ENCODE measurements around the gene LRRC4B.
"Not testable (repeated sequence)": the region's sequence is repeated elsewhere in the genome, so short reads cannot be mapped to it uniquely, and the experiment has no call there.

The LRRC4B gene

GRCh38 chr19:50581795-50582660 lies 13.8 kb upstream of the LRRC4B start:
- not testable (repeated sequence) for H3K9me3 Mint-ChIP-seq; DNase-seq (ENCODE audit: low spot score in 2 of 2); H3K4me1 Mint-ChIP-seq; H3K4me3 Mint-ChIP-seq; ATAC-seq; H3K36me3 Mint-ChIP-seq; H3K27ac Mint-ChIP-seq

- ATAC-seq, result no peak
- H3K4me1 Mint-ChIP-seq, result no peaks in the 10 kb centered on the region
- no peak overlapping the region for H3K27ac Mint-ChIP-seq
- H3K4me3 Mint-ChIP-seq, result no peak overlapping the region
- no peaks in the 10 kb centered on the region for H3K9me3 Mint-ChIP-seq
- DNase-seq (ENCODE audit: low spot score in 2 of 2), result no peak
- no peaks in the 10 kb centered on the region for H3K36me3 Mint-ChIP-seq
Measured at GRCh38 chr19:50580970-50581634, 12.9 kb upstream of the LRRC4B start.

GRCh38 chr19:50580240-50580639 lies 12.0 kb upstream of the LRRC4B start:
- no peaks in the 10 kb centered on the region for H3K4me1 Mint-ChIP-seq
- ATAC-seq (no peak), DNase-seq (ENCODE audit: low spot score in 2 of 2) (no peak)
- H3K9me3 Mint-ChIP-seq, result no peaks in the 10 kb centered on the region
- H3K36me3 Mint-ChIP-seq, result no peaks in the 10 kb centered on the region
- H3K27ac Mint-ChIP-seq, result no peak overlapping the region
- no peak overlapping the region for H3K4me3 Mint-ChIP-seq

GRCh38 chr19:50576769-50577168 lies 8.5 kb upstream of the LRRC4B start:
- H3K9me3 Mint-ChIP-seq; H3K4me3 Mint-ChIP-seq; H3K4me1 Mint-ChIP-seq; H3K36me3 Mint-ChIP-seq; H3K27ac Mint-ChIP-seq; ATAC-seq; DNase-seq (ENCODE audit: low spot score in 2 of 2): not testable (repeated sequence)

- no peaks in the 10 kb centered on the region for H3K9me3 Mint-ChIP-seq
- no peaks in the 10 kb centered on the region for H3K4me1 Mint-ChIP-seq
- no peak for ATAC-seq
- no peak overlapping the region for H3K4me3 Mint-ChIP-seq
- no peaks in the 10 kb centered on the region for H3K36me3 Mint-ChIP-seq
- no peak overlapping the region for H3K27ac Mint-ChIP-seq
- no peak for DNase-seq (ENCODE audit: low spot score in 2 of 2)
Measured at GRCh38 chr19:50573741-50574461, 5.7 kb upstream of the LRRC4B start.

GRCh38 chr19:50570997-50571396 lies 2.8 kb upstream of the LRRC4B start:
- ATAC-seq (no peak), DNase-seq (ENCODE audit: low spot score in 2 of 2) (no peak)
- Mint-ChIP-seq H3K4me3 (no peak overlapping the region), H3K4me1 (peaks cover 11% of the 10 kb centered on the region), H3K9me3 (no peaks in the 10 kb centered on the region), H3K36me3 (no peaks in the 10 kb centered on the region), H3K27ac (no peak overlapping the region)

GRCh38 chr19:50569938-50570540 lies 1.8 kb upstream of the LRRC4B start:
- no peak for ATAC-seq

GRCh38 chr19:50568728-50569698 lies 778 bp upstream of the LRRC4B start:
- no peak overlapping the region for H3K27ac Mint-ChIP-seq
- no peak for ATAC-seq
- no peaks in the 10 kb centered on the region for H3K9me3 Mint-ChIP-seq
- DNase-seq (ENCODE audit: low spot score in 2 of 2), result no peak
- H3K36me3 Mint-ChIP-seq, result no peaks in the 10 kb centered on the region
- peaks cover 21% of the 10 kb centered on the region for H3K4me1 Mint-ChIP-seq
- no peak overlapping the region for H3K4me3 Mint-ChIP-seq

More at GRCh38 chr19:50569938-50570540, 1.8 kb upstream of the LRRC4B start:
- no peak overlapping the region for H3K27ac Mint-ChIP-seq
- no peak for DNase-seq (ENCODE audit: low spot score in 2 of 2)
- H3K9me3 Mint-ChIP-seq, result no peaks in the 10 kb centered on the region
- peaks cover 21% of the 10 kb centered on the region for H3K4me1 Mint-ChIP-seq
- no peaks in the 10 kb centered on the region for H3K36me3 Mint-ChIP-seq
- H3K4me3 Mint-ChIP-seq, result no peak overlapping the region

- Mint-ChIP-seq H3K9me3 (no peaks in the 10 kb centered on the region), H3K27ac (peak overlapping the region; percentile 15), H3K4me3 (peak overlapping the region; percentile 41), H3K36me3 (no peaks in the 10 kb centered on the region), H3K4me1 (peaks cover 21% of the 10 kb centered on the region)
- DNase-seq (ENCODE audit: low spot score in 2 of 2), result no peak
- ATAC-seq, result no peak
Measured at GRCh38 chr19:50567052-50567841, 988 bp downstream of the LRRC4B start.

- no peaks in the 10 kb centered on the region for H3K9me3 Mint-ChIP-seq
- H3K4me1 Mint-ChIP-seq, result peaks cover 21% of the 10 kb centered on the region
- no peak for DNase-seq (ENCODE audit: low spot score in 2 of 2)
- H3K4me3 Mint-ChIP-seq, result peak overlapping the region; percentile 41
- H3K36me3 Mint-ChIP-seq, result no peaks in the 10 kb centered on the region
- ATAC-seq, result no peak
- H3K27ac Mint-ChIP-seq, result peak overlapping the region; percentile 15
Measured at GRCh38 chr19:50565984-50566903, 2.0 kb downstream of the LRRC4B start.

- H3K9me3 Mint-ChIP-seq, result no peaks in the 10 kb centered on the region
- no peak for ATAC-seq
- H3K36me3 Mint-ChIP-seq, result no peaks in the 10 kb centered on the region
- no peak overlapping the region for H3K27ac Mint-ChIP-seq
- H3K4me3 Mint-ChIP-seq, result no peak overlapping the region
- no peak for DNase-seq (ENCODE audit: low spot score in 2 of 2)
- H3K4me1 Mint-ChIP-seq, result peaks cover 21% of the 10 kb centered on the region
Measured at GRCh38 chr19:50564229-50565105, 3.8 kb downstream of the LRRC4B start.

GRCh38 chr19:50563597-50563996 lies 4.6 kb downstream of the LRRC4B start:
- DNase-seq (ENCODE audit: low spot score in 2 of 2), result no peak

More at GRCh38 chr19:50563597-50563996, 4.6 kb downstream of the LRRC4B start:
- Mint-ChIP-seq H3K4me3 (no peak overlapping the region), H3K9me3 (no peaks in the 10 kb centered on the region), H3K36me3 (no peaks in the 10 kb centered on the region), H3K27ac (no peak overlapping the region), H3K4me1 (peaks cover 21% of the 10 kb centered on the region)
- no peak for ATAC-seq
